ENCODE results near the gene RALB. TPM values are rescaled to one million over a fixed set of nuclear protein-coding genes. Genes with fewer than 3 reads are reported as not detected.

The RALB gene
- total and polyA plus RNA-seq, 2 of the 4 experiments (the other 2 are of a cell fraction): 53.6 to 54.7 TPM

GRCh38 chr2:120243875-120244553 is 8.6 kb upstream of the RALB start:
- BruUV-seq (replicated peaks): no TSS peak
- Histone ChIP-seq H3K4ac (ENCODE audit: low read depth, low read length) (no peak overlapping the region), H2AFZ (replicated peaks; ENCODE audit: low read length, poor library complexity) (no peak overlapping the region), H2AK5ac (ENCODE audit: low read depth, low read length) (0 out of 2 replicates have a peak overlapping the region, but pooled peaks have one; percentile 44), H4K8ac (ENCODE audit: low read depth in 2 of 2, low read length in 2 of 2) (no peak overlapping the region), H2BK20ac (ENCODE audit: low read depth, low read length) (no peak overlapping the region), H3K4me2 (ENCODE audit: low read depth, low read length) (no peak overlapping the region), H3K36me3 (ENCODE audit: control insufficient read depth, insufficient read depth, low read length) (no peaks in the 10 kb centered on the region), H3K27ac (ENCODE audit: insufficient read depth, low read length) (no peak overlapping the region), H3K9me3 (ENCODE audit: control insufficient read depth, insufficient read depth, low read length) (no peaks in the 10 kb centered on the region), H3K27me3 (ENCODE audit: control insufficient read depth, insufficient read depth, low read length) (peaks cover 2% of the 10 kb centered on the region; the same call in 1 of the 2 replicates), H3K56ac (ENCODE audit: extremely low read depth, insufficient read depth, low read length) (no peak overlapping the region), H3K4me3 (ENCODE audit: insufficient read depth, low read depth, low read length) (no peak overlapping the region), H2AK9ac (replicated peaks; ENCODE audit: low read depth, low read length, poor library complexity) (no peak overlapping the region), H3K18ac (ENCODE audit: low read depth, low read length) (no peak overlapping the region), H2BK5ac (ENCODE audit: low read depth, low read length, poor library complexity, severe bottlenecking) (no peak overlapping the region), H3K9me1 (ENCODE audit: insufficient read depth, low read length) (peaks cover 12% of the 10 kb centered on the region), H3K14ac (replicated peaks; ENCODE audit: low read depth, low read length) (no peak overlapping the region), H4K91ac (ENCODE audit: insufficient read depth, low read depth, low read length) (no peak overlapping the region), H4K5ac (ENCODE audit: low read depth, low read length) (no peak overlapping the region), H3K4me1 (ENCODE audit: control insufficient read depth, insufficient read depth, low read length) (peaks cover 14% of the 10 kb centered on the region), H3K79me1 (ENCODE audit: low read depth in 1 of 2, low read length in 2 of 2) (peaks cover 0 to 5% of the 10 kb centered on the region in 2 experiments; a peak in 1 of 4 replicates), H2BK15ac (ENCODE audit: low read depth, low read length) (no peak overlapping the region), H3K9ac (ENCODE audit: low read depth, low read length) (no peak overlapping the region), H3K23ac (ENCODE audit: low read depth, low read length) (no peak overlapping the region), H2BK120ac (ENCODE audit: low read depth, low read length) (no peak overlapping the region), H4K20me1 (ENCODE audit: insufficient read depth, low read length) (no peaks in the 10 kb centered on the region; the same call in 1 of the 2 replicates)
- ATAC-seq (ENCODE audit: low read depth): no peak
- intact Hi-C loops (cut with micrococcal nuclease): no loop called here
- dilution Hi-C loops (cut with HindIII; ENCODE audit: low sequenced_read_pairs, unreplicated experiment): no loop called here
- ChIA-PET POLR2A (ENCODE audit: unreplicated experiment) (no interaction called here), CTCF (no interaction called here)
- 100% methylated on average over 4 of the region's 9 CpGs; no CpG with 5 or more reads in 1 of the 2 experiments for WGBS, 2 experiments (ENCODE audit: extremely low coverage in 2 of 2, insufficient read length in 1 of 2)
- TF ChIP-seq MXI1 (IDR thresholded peaks at IDR 0.05; ENCODE audit: borderline replicate concordance, low read depth, low read length) (no peak), RFX5 (IDR thresholded peaks at IDR 0.05; ENCODE audit: low read depth, low read length) (no peak), MAFK (IDR thresholded peaks at IDR 0.05; ENCODE audit: low read depth, low read length) (no peak), SMC3 (IDR thresholded peaks at IDR 0.05; ENCODE audit: low read depth, low read length) (no peak), POLR2A (IDR thresholded peaks at IDR 0.05; ENCODE audit: low read depth, low read length) (no peak), RCOR1 (IDR thresholded peaks at IDR 0.05; ENCODE audit: insufficient replicate concordance, low read length) (no peak), CEBPB (IDR thresholded peaks at IDR 0.05; ENCODE audit: low read depth, low read length) (no peak), ELK1 (IDR thresholded peaks at IDR 0.05; ENCODE audit: borderline replicate concordance, low read depth, low read length) (no peak), USF2 (IDR thresholded peaks at IDR 0.05; ENCODE audit: low read depth, low read length) (no peak), MAZ (IDR thresholded peaks at IDR 0.05; ENCODE audit: borderline replicate concordance, low read depth, low read length) (no peak), FOS (IDR thresholded peaks at IDR 0.05; ENCODE audit: low read depth, low read length) (no peak), NFE2L2 (IDR thresholded peaks at IDR 0.05; ENCODE audit: low read depth, low read length) (no peak)
- in situ Hi-C loops (cut with MboI; ENCODE audit: low sequenced_read_pairs): loop anchor here (25.0 kb wide), 1 partner anchor 1007 kb away; no protein-coding TSS in a partner anchor
- DNase-seq: no peak
